ENCODE data around the gene LRRC4C. TPM values are rescaled to one million over a fixed set of nuclear protein-coding genes. Genes with fewer than 3 reads are reported as not detected.
A peak's percentile ranks its signal among the peaks of the same experiment; 100 is the strongest.

LRRC4C gene
- total RNA-seq, 2 donors from 2014 or later: 0.42 TPM; not detected in 1

DNA sequence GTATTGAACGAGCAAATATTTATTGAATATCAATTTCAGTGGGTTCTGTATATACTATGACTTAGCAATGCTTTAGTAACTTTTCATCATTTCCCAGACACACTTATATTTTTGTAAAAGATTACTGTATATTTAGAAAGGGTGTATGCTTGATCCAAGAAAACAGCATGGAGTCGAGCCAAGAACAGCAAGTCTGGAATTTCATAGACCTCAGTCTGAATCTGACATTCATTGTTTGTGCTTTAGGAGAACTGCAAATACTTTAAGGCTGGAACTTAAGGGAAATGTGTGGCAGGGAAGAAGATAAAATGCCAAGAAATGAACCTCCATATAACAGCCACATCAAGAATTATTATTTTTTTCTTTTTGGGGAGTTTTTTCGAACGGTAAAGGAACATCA, 1156.8 kb downstream of the LRRC4C start:
- no peaks in the 10 kb centered on the region for H3K36me3 ChIP-seq
- H3K27ac ChIP-seq: no peak overlapping the region
- H3K4me1 ChIP-seq: no peaks in the 10 kb centered on the region
- H3K4me3 ChIP-seq: no peak overlapping the region
- no peak overlapping the region for H3K9ac ChIP-seq (ENCODE audit: low read depth in 2 of 2, low read length in 2 of 2)
- H3K9me3 ChIP-seq: no peaks in the 10 kb centered on the region
- H3K27me3 ChIP-seq: no peaks in the 10 kb centered on the region
- TF ChIP-seq, protein P1, sequence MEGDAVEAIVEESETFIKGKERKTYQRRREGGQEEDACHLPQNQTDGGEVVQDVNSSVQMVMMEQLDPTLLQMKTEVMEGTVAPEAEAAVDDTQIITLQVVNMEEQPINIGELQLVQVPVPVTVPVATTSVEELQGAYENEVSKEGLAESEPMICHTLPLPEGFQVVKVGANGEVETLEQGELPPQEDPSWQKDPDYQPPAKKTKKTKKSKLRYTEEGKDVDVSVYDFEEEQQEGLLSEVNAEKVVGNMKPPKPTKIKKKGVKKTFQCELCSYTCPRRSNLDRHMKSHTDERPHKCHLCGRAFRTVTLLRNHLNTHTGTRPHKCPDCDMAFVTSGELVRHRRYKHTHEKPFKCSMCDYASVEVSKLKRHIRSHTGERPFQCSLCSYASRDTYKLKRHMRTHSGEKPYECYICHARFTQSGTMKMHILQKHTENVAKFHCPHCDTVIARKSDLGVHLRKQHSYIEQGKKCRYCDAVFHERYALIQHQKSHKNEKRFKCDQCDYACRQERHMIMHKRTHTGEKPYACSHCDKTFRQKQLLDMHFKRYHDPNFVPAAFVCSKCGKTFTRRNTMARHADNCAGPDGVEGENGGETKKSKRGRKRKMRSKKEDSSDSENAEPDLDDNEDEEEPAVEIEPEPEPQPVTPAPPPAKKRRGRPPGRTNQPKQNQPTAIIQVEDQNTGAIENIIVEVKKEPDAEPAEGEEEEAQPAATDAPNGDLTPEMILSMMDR (IDR thresholded peaks at IDR 0.05): no peak
- intact Hi-C loops (cut with DNase I): no loop called here
- no peak for DNase-seq

DNA sequence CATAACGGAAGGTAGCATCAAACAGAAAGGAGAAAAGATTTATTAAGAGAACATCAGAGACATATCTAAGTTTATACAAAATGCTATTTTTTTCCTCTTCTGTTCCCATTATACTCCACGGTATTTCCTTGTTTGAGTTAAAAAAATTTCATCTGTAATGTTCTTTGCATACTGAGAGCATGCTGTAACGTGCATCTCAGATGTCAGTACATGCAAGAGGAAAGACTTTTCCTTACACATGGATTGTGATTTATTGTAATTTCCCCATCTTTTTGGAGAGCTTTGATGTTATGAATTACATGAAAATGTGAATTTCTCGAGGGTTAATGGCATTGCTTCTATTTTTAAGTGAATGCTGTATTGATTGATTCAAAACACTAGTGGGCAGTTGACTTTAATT, 1164.0 kb downstream of the LRRC4C start:
- TF ChIP-seq, protein P1 (IDR thresholded peaks at IDR 0.05): no peak
- Histone ChIP-seq H3K36me3 (no peaks in the 10 kb centered on the region), H3K4me1 (no peaks in the 10 kb centered on the region), H3K27me3 (no peaks in the 10 kb centered on the region), H3K9ac (ENCODE audit: low read depth in 2 of 2, low read length in 2 of 2) (no peak overlapping the region), H3K9me3 (no peaks in the 10 kb centered on the region), H3K27ac (no peak overlapping the region), H3K4me3 (no peak overlapping the region)
- intact Hi-C loops (cut with DNase I): no loop called here
- DNase-seq: no peak

DNA sequence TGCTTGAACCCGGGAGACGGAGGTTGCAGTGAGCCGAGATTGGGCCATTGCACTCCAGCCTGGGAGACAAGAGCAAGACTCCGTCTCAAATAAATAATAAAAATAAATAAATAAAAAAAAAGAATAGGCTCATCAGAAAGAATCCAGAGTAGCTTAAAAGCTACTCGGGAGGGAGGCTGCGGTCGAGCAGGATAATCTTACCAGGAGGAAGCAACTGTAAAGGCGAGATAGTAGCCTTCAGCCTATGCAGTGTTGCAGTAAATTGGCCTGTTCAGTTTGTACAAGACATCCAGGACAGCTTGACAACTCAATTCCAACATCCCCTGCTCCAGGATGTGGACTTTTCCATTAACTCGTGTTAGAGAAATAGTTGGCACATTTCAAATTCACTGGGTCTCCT, 1164.7 kb downstream of the LRRC4C start:
- H3K36me3 ChIP-seq: no peaks in the 10 kb centered on the region
- intact Hi-C loops (cut with DNase I): no loop called here
- no peak overlapping the region for H3K4me3 ChIP-seq
- H3K9ac ChIP-seq (ENCODE audit: low read depth in 2 of 2, low read length in 2 of 2): no peak overlapping the region
- H3K4me1 ChIP-seq: no peaks in the 10 kb centered on the region
- H3K9me3 ChIP-seq: no peaks in the 10 kb centered on the region
- no peak overlapping the region for H3K27ac ChIP-seq
- TF ChIP-seq, protein P1 (IDR thresholded peaks at IDR 0.05): no peak
- no peaks in the 10 kb centered on the region for H3K27me3 ChIP-seq
- DNase-seq: no peak

DNA sequence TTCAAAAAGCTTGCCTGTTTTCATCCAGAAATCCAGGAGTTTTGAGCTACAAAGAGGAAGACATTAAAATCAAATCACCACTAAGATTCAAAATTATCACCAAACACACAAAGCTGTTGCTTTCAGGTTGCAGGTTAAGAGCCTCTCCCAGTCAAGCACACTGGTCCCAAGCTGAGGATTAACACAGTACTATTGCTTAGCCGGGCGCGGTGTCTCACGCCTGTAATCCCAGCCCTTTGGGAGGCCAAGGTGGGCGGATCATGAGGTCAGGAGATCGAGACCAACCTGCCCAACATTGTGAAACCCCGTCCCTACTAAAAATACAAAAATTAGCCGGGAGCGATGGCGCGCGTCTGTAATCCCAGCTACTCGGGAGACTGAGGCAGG, 1165.1 kb downstream of the LRRC4C start:
- Histone ChIP-seq H3K4me1 (no peaks in the 10 kb centered on the region), H3K36me3 (no peaks in the 10 kb centered on the region), H3K9me3 (no peaks in the 10 kb centered on the region), H3K27me3 (no peaks in the 10 kb centered on the region), H3K27ac (no peak overlapping the region), H3K4me3 (no peak overlapping the region), H3K9ac (ENCODE audit: low read depth in 2 of 2, low read length in 2 of 2) (no peak overlapping the region)
- TF ChIP-seq, protein P1 (IDR thresholded peaks at IDR 0.05): peak; percentile 9
- no peak for DNase-seq
- intact Hi-C loops (cut with DNase I): no loop called here

DNA sequence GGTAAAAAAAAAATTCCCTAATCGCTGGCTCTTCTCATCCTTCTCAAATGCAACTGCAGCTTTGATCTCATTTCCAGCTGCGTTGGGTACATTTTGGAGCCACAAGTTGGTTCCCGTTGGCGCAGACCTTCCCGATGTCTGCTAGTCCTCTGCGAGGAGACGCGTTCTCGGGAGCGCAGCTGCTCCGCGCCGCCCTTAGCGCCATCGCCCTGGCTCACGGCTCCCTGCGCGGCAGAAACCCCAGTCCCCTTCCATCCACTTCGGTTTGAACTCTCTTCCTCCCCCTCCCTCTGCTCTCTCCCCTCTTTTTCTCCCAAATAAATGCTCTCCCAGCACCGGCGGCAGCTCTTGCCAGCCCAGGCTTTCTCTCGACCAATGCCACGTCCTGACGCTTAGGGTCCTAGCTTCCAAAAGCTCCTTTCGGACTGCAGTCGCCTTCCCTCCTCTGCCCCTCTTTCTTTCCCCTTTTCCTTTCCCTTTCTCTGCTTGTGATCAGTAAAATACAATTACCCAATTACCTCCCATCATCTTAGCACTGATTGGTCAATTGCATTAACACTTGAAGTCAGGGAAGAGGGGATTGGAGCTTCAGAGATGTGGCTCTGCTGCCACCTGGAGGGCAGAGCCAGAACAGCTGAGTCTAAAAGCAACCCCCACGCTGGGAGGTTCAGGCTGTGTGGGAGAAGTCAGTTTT, 1165.7 kb downstream of the LRRC4C start:
- Histone ChIP-seq H3K4me1 (no peaks in the 10 kb centered on the region), H3K9me3 (no peaks in the 10 kb centered on the region), H3K9ac (ENCODE audit: low read depth in 2 of 2, low read length in 2 of 2) (no peak overlapping the region), H3K4me3 (peak overlapping the region; percentile 21), H3K27me3 (no peaks in the 10 kb centered on the region), H3K27ac (peak overlapping the region; percentile 11), H3K36me3 (no peaks in the 10 kb centered on the region)
- DNase-seq: peak; percentile 37
- intact Hi-C loops (cut with DNase I): no loop called here
- TF ChIP-seq, protein P1 (IDR thresholded peaks at IDR 0.05): peak; percentile 67
